Adrenal gland (tissue), 12 donors: Measurements from ENCODE around the gene RGS7. TPM values are rescaled to one million over a fixed set of nuclear protein-coding genes. Genes with fewer than 3 reads are reported as not detected.

Experiments used
- DNase-seq, 7 donors: peaks; one replicate each; pipeline ENCODE4 v3.0.0-alpha.2; 2019 to 2020
- H3K27ac ChIP-seq, 5 donors: fragments of 200-600 bp; sonication (generic) in 4 of 5; 1 replicate in 3 of 5; 2 replicates in 2 of 5; pipeline versions ENCODE4 v1.5.1 to v1.8.0; 2016 to 2020; ENCODE audit warnings: mild to moderate bottlenecking in 1 of 5
- H3K27me3 ChIP-seq: fragments of 200-600 bp; 2 replicates; pipeline ENCODE4 v1.8.0; 2021
- H3K36me3 ChIP-seq, 2 donors: fragments of 200-600 bp; replicated peaks in 1 of 2; 1 replicate in 1 of 2; 2 replicates in 1 of 2; pipeline versions ENCODE4 v1.5.1 to v1.8.0; 2018 to 2022
- H3K4me1 ChIP-seq, 2 donors: fragments of 200-600 bp; replicated peaks in 1 of 2; 1 replicate in 1 of 2; 2 replicates in 1 of 2; pipeline versions ENCODE4 v1.5.1 to v1.8.0; 2018 to 2021
- H3K4me3 ChIP-seq, 4 donors: fragments of 200-600 bp; sonication (generic) in 3 of 4; one replicate each; pipeline ENCODE4 v1.5.1; 2016 to 2018
- H3K9me3 ChIP-seq, 3 donors: fragments of 200-600 bp; sonication (generic) in 1 of 3; replicated peaks in 1 of 3; 1 replicate in 2 of 3; 2 replicates in 1 of 3; pipeline versions ENCODE4 v1.5.1 to v1.8.0; 2016 to 2021
- POLR2A ChIP-seq, 2 donors: fragments of 450-650 bp; IDR thresholded peaks; one replicate each; pipeline ENCODE4 v1.6.1; 2017; ENCODE audit warnings: antibody characterized with exemption in 2 of 2, mild to moderate bottlenecking in 2 of 2, moderate library complexity in 1 of 2
- WGBS, 4 donors: extraction: QIAGEN DNeasy Blood & Tissue Kit in 2 of 4; methylation state at CpG; one replicate each; pipeline versions ENCODE4 v1.1.5 to v1.1.7; 2013 to 2017; 5-methylcytosine and 5-hydroxymethylcytosine counted together
- intact Hi-C, 2 donors: fragments of 100-400 bp; cut with DNase I; formaldehyde crosslinking; loops; one replicate each; pipeline versions ENCODE4 v1.14.1 to v1.15.0; 2022 to 2023
- polyA plus RNA-seq, 3 donors: library from polyadenylated mRNA; stranded (reverse); fragments of 200-250 nt in 2 of 3; fragments of 350-450 nt in 1 of 3; fragmentation: Illumina TruSeq in 1 of 3; extraction: RNeasy Lipid Tissue Mini Kit (QIAGEN cat#74804) in 1 of 3; gene quantifications; one replicate each; pipeline ENCODE4 v1.2.3, GENCODE V29; 2013 to 2014
- total RNA-seq, 9 donors: library from RNA; depleted of rRNA in 4 of 9; stranded (reverse); fragments of >200 nt in 4 of 9; fragments of 120-200 nt in 1 of 9; fragmentation: NEBNext Ultra II Directional in 1 of 9; extraction: Animal tissue kit (Norgen Biotek cat#: 25700) in 1 of 9; gene quantifications; one replicate each; pipeline versions ENCODE4 v1.1.0 to v1.2.4, GENCODE V29; 2013 to 2023
- TF ChIP-seq, protein P1 (sequence below), 6 experiments: fragments of 450-650 bp in 4 of 6; fragments of 200-600 bp in 2 of 6; sonication (generic) in 1 of 6; IDR thresholded peaks; 1 replicate in 5 of 6; 2 replicates in 1 of 6; pipeline versions ENCODE4 v1.5.1 to v1.8.0; 2016 to 2021; ENCODE audit warnings: antibody characterized with exemption in 6 of 6, mild to moderate bottlenecking in 2 of 6, moderate library complexity in 1 of 6
- donor health status: healthy with polysubstance abuse.
- donor health status: Bipolar disorder and iron deficiency.
- donor health status: DM: yes; HTN: yes; CAD: no.
- donor health status: DM: no; HTN: no; CAD: no.
- donor health status: DM: no; HTN: no; CAD: no.
- donor health status: DM: yes; HTN: yes; CAD: no.

The RGS7 gene
- total and polyA plus RNA-seq, 12 donors: 1.1 to 6.1 (median 3.0) TPM

DNA sequence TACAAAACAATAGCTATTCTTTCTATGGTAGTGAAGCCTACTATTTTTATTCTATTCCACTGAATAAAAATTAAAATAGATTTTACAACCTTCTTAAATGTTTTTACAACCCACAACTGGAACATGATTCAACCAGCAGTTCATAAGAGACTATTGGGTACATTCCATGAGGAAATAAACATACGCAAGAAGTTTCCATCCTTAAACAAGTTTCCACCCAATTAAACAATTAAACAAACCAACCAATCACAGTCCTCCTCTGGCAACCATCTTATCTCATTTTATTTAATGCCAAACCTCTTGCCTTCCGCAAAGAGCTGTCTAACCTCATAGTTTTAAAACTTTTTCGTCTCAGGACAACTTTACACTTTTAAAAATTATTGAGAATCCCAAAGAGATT, 239.0 kb downstream of the RGS7 start:
- Histone ChIP-seq H3K4me1 (no peaks in the 10 kb centered on the region), H3K27me3 (no peaks in the 10 kb centered on the region), H3K27ac (no peak overlapping the region), H3K36me3 (no peaks in the 10 kb centered on the region), H3K4me3 (no peak overlapping the region), H3K9me3 (no peaks in the 10 kb centered on the region)
- intact Hi-C loops: no loop called here
- DNase-seq: no peak
- WGBS, 4 donors: 74 to 96% (median 95%) methylated on average over 3 of the region's 3 CpGs
- TF ChIP-seq, protein P1, sequence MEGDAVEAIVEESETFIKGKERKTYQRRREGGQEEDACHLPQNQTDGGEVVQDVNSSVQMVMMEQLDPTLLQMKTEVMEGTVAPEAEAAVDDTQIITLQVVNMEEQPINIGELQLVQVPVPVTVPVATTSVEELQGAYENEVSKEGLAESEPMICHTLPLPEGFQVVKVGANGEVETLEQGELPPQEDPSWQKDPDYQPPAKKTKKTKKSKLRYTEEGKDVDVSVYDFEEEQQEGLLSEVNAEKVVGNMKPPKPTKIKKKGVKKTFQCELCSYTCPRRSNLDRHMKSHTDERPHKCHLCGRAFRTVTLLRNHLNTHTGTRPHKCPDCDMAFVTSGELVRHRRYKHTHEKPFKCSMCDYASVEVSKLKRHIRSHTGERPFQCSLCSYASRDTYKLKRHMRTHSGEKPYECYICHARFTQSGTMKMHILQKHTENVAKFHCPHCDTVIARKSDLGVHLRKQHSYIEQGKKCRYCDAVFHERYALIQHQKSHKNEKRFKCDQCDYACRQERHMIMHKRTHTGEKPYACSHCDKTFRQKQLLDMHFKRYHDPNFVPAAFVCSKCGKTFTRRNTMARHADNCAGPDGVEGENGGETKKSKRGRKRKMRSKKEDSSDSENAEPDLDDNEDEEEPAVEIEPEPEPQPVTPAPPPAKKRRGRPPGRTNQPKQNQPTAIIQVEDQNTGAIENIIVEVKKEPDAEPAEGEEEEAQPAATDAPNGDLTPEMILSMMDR (IDR thresholded peaks at IDR 0.05): no peak
- no peak for TF ChIP-seq POLR2A (IDR thresholded peaks at IDR 0.05)

DNA sequence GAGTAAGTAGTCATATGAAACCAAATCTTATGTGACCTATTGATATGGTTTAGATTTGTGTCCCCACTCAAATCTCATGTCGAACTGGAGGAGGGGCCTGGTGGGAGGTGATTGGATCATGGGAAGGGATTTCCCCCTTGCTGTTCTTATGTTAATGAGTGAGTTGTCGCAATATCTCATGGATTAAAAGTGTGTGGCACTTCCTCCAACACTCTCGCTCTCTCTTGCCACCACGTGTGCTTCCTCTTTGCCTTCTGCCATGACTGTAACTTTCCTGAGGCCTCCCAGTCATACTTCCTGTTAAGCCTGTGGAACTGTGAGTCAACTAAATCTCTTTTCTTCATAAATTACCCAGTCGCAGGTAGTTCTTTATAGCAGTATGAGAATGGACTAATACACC, 241.2 kb downstream of the RGS7 start:
- no peak overlapping the region for H3K4me3 ChIP-seq
- intact Hi-C loops: no loop called here
- H3K4me1 ChIP-seq: no peaks in the 10 kb centered on the region
- TF ChIP-seq, protein P1 (IDR thresholded peaks at IDR 0.05): no peak
- TF ChIP-seq POLR2A (IDR thresholded peaks at IDR 0.05): no peak
- no peak for DNase-seq
- no peaks in the 10 kb centered on the region for H3K27me3 ChIP-seq
- H3K36me3 ChIP-seq: no peaks in the 10 kb centered on the region
- H3K9me3 ChIP-seq: no peaks in the 10 kb centered on the region
- WGBS, 4 donors: 77 to 88% (median 83%) methylated on average over 5 of the region's 5 CpGs
- no peak overlapping the region for H3K27ac ChIP-seq

GRCh38 chr1:241114699-241115233, 242.2 kb downstream of the RGS7 start:
- Histone ChIP-seq H3K4me3 (no peak overlapping the region), H3K36me3 (no peaks in the 10 kb centered on the region), H3K4me1 (no peaks in the 10 kb centered on the region), H3K27ac (no peak overlapping the region), H3K27me3 (no peaks in the 10 kb centered on the region), H3K9me3 (no peaks in the 10 kb centered on the region)
- no peak for DNase-seq
- intact Hi-C loops: no loop called here
- WGBS, 4 donors: 56 to 77% (median 72%) methylated on average over 1 of the region's 1 CpG
- TF ChIP-seq, protein P1 (IDR thresholded peaks at IDR 0.05): no peak
- no peak for TF ChIP-seq POLR2A (IDR thresholded peaks at IDR 0.05)

GRCh38 chr1:241113557-241113956, 243.4 kb downstream of the RGS7 start:
- intact Hi-C loops: no loop called here
- no peak for DNase-seq
- Histone ChIP-seq H3K36me3 (no peaks in the 10 kb centered on the region), H3K4me1 (no peaks in the 10 kb centered on the region), H3K9me3 (no peaks in the 10 kb centered on the region), H3K27me3 (no peaks in the 10 kb centered on the region), H3K27ac (no peak overlapping the region), H3K4me3 (no peak overlapping the region)
- 69 to 85% (median 77%) methylated on average over 5 of the region's 5 CpGs for WGBS, 4 donors
- TF ChIP-seq, protein P1 (IDR thresholded peaks at IDR 0.05): no peak
- TF ChIP-seq POLR2A (IDR thresholded peaks at IDR 0.05): no peak
